GF-D8 (cell line): ENCODE results near the gene GLB1L.

Experiments
- DNase-seq: peaks from one replicate; lab custom pipeline; 2025; lab: John Stamatoyannopoulos, UW

The GLB1L gene

DNA sequence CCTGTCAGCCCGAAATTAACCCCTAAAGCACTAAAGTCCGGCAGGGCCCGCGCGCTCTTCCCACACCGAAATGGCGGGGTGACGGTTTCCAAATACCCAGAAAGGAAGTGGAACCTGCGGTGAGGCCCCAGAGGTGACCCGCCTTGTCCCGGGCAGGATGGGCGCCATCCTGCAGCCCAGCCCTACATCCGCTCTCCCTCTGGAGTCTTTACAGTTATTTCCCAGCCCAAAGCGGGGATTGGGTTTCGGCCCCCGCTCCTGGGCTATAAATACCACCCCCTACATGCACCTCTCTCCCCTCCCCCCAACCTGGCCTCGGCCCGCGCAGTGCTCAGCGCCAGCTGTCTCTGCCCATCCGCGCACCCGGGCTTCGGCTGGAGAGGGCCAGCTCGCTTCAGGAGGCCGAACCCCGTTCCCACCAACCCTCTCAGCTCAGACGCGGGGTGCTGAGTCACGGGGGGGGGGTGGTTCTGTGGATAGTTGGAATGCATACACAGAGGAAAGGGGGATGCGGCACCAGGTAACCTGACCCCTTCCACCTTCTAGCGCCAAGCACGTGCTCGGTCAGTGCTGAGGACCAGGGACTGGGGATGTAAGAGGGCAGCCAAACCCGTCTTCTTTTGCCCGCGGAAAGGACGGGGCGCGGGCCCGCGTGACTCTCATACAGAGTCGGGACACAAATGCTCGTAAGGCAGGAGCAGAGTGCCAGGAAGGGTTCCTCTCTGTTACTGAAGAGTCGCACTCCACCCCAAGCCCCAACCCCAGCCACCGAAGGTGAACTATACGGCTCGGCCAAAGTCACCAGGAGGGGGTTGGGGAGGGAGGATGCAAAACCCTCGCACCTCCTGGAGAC is 7.9 kb upstream of the GLB1L start, which contains the start of gene TUBA4B:
TUBA4B (plus strand) TSS at position 344 of the 853 bp plus-strand sequence; CDS start at position 509, 165 bp downstream.
- DNase-seq: peak; percentile 46

DNA sequence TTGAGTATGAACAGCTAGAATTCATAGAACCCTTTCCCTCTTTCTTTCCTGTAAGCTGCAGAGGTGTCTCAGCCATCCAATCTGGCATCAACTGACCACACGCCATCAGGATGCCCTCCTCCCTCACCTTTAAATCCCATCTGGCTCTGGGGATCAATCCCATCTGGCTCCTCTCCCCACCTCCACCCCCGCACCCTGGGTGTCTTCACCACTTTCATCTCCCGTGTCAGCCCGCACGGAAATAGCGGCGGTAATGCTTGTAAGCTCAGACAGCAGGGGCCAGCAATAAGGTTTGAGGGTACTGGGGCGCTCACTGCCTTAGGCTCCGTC is 7.3 kb upstream of the GLB1L start:
- DNase-seq: no peak

DNA sequence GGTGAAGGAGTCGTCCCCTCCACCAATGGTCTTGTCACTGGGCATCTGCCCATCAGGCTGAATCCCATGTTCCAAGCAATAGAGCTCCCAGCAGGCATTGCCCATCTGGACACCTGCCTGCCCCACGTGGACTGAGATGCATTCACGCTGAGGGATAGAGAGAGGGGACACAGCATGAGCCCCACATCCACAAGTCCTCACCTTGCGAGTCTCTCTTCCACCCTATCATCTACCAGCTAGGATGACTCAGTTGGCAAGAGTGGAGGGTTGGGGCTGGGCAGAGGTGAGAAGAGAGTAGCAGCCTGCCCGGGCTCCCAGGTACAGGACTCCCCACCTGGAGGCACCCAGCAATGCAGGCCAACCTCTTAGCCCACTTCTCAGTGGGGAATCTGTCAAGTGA is 6.8 kb upstream of the GLB1L start:
- DNase-seq: no peak

DNA sequence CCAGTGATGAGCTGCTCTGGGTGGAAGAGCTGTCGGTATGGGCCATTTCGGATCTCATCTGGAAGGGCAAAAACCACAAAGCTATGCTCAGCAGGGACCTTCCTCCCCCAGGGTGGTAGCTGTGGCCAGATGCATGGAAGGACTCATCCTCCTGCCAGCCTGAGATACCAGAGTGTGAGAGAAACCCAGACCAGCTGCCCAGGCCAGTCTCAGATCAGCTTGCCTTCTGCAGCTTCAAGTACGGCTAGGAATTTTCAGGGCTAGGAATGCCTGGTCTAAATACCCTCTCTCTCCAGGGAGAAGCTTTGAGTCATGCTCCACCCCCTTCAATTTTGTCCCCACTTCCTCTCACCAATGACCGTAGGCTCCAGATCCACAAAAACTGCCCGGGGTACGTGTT is 6.4 kb upstream of the GLB1L start:
- no peak for DNase-seq

DNA sequence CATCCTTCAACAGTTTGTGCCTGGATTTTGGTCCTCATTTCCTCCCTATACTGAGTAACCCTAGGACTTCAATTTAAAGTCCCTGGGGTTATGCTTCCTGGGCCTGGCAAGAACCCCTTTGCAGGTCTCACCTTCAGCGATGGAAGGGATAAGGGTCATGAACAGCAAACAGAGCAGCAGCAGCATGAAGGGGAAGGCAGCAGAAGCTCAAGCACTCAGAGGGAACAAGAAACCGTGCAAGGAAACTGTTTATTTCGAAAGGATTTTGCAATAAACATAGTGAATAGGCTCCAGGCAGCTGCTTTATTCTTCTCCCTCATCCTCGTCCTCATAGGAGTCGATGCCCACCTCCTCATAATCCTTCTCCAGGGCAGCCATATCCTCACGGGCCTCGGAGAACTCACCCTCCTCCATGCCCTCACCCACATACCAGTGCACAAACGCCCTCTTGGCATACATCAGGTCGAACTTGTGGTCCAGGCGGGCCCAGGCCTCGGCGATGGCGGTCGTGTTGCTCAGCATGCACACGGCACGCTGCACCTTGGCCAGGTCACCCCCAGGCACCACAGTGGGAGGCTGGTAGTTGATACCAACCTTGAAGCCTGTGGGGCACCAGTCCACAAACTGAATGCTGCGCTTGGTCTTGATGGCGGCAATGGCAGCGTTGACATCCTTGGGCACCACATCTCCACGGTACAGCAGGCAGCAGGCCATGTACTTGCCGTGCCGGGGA is 5.0 kb upstream of the GLB1L start:
- DNase-seq: peak; percentile 79

DNA sequence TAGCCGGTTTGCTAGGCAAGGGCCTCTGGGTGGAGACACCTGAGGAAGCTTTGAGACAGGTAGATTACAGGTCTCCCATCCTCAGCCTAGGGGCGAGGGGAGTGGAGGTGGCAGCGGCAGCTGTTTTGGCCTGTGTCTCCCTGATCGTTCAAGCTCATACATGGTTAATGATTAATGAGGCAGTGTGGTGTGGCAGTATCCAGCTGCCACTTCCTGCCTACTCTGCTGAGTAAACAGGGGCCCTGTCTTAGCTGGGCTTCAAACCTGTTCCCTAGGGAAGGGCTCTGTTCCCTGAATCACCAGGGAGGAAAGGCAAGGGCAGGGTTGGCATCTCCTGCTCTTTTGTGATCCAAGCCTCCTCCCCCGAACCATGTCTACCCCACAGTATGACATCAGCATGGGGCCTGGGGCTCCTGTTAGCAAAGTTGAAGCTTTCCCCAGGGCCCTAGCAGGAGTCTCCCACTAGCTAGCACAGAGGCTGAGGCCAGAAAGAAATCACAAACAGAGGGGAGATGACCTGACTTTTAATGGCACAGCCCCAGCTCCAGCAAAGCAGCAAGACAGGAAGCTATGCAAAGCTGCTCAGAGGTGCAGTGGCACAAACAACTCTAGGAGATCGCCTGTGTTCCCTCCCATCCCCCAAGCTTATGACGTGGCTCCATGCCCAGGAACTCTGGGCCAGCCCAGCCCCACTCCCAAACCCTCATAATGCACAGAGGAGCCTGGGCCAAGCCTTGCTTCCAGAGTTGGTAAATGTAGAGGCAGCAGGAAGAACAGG is 4.1 kb upstream of the GLB1L start:
- DNase-seq: peak; percentile 80

DNA sequence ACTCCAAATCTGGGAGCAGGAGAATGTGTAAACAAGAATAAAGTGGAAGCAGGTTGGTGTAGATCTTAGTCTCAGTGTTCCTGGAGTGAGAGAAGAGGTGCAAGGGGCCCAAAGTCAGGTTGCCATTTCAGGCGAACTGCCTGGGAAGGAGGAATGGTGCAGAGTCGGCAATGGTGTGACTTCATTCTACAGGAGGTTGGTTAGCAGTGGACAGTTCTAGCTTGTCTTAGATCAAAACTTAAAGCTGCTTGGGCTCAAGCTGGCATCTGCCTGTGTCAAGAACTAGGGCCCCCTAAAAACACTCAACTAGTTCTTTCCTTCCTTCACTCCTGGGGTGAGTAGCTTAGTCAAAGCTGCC is 3.6 kb upstream of the GLB1L start:
- no peak for DNase-seq

DNA sequence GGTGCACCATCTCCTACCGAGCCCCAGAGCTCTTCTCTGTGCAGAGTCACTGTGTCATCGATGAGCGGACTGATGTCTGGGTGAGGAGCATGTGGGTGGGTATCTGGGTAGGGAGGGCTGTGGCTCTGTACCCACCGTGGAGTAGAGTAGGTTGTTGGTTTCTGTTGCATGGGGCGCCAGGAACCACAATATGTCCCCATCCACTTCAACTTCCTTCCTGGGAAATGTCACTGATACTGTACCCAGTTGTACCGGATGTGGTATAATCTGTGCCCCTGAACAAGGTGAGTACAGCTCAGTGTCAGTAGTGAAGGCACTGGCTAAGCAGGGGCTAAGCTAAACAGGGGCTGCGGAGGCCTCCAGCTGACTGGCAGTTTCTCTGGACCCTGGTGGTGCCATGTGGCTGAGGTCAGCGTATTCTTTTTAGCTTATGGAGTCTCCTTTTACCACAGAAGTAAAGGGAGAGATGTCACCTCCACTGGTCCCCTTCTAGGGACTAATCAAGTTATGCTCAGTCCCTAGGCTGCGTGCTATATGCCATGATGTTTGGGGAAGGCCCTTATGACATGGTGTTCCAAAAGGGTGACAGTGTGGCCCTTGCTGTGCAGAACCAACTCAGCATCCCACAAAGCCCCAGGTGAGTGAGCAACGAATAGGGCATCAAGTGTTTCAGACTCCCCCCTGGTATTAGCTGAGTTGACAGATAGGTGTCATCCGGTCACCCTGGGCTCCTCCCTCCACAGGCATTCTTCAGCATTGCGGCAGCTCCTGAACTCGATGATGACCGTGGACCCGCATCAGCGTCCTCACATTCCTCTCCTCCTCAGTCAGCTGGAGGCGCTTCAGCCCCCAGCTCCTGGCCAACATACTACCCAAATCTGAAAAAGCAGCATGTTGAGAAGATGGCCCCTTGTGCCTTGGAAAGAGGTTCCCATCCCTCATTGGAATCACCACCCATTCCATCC is 2.7 kb upstream of the GLB1L start:
- DNase-seq: peak; percentile 67

DNA sequence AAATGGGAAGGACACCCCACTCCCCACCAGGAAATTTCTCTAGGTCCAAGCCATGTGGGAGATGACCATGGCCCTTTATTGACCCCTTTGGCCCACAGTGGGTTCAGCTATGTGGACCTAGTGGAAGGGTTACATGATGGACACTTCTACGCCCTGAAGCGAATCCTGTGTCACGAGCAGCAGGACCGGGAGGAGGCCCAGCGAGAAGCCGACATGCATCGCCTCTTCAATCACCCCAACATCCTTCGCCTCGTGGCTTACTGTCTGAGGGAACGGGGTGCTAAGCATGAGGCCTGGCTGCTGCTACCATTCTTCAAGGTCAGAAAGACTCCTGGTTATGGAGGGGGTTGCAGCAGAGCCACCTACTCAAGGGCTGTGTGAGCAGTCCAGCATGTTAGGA is 1.3 kb upstream of the GLB1L start:
- no peak for DNase-seq

DNA sequence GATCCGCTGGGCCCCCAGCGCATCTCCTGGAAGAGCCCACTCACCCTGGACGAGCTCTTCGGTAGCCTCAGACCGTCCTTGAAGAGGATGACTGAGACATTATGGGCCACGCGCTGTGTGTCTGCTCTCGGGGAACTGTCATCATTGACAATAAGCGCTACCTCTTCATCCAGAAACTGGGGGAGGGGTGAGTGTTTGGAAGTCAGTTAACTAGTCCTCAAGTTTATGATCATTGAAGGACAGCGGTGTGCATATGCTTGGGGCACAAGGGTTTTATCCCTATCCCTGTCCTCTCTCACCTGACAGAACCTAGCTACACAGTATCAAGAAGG is 621 bp upstream of the GLB1L start:
- no peak for DNase-seq

DNA sequence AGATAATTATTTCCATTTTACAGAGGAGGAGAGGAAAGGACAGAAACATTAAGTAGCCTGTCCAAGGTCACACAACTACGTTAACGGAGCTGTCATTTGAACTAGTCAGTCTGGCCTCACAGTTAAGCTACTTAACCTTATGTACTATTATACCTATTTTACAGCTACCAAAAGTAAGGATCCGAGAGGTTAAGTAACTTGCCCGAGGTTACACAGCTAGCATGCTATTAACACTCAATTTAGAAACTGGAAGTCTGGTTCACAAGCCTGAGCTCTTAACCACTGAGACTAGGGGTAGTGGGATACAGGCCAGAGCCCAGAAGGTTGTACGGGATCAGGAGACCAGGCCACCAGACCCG is 476 bp downstream of the GLB1L start:
- no peak for DNase-seq

DNA sequence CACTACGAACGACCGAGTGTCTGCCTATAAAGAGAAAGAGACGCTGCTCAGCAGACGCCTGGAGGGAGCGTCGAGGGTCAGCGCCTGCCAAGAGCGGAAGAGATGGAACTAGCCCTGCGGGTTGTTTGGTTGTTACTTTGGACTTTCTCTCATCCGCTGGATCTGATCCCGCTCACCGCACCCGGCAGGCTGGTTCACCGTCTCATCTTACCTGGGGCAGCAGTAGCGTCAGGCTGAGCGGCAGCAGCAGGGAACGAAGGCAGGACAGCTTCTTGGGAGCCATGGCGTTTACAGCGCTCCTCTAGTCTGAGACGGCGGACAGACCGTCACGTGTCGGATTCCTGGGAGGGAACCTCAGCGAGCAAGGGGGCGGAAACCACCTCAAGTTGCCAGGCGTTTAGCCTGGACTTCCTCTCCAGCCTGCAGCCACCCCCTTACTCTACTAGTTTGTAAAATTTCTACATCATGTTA is 1.9 kb downstream of the GLB1L start:
- DNase-seq: no peak

DNA sequence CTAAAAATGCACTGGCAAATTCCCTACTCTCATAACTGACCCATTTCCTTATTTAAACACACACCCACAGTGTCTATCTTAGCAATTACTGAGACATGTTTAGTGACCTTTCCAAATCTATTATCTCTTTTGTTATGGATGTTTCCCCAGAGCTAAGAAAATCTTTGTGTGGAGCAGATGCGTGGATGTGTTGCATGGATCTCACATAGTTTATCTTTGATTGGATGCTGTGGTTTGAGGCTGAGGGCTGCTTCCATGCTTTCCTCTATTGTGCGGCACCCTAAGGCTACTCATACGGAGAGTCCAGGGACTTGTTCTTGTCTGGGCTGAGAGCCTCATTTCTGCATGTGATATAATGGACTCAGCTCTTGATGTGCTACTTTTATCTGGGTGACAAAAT is 10.9 kb downstream of the GLB1L start:
- DNase-seq: no peak

DNA sequence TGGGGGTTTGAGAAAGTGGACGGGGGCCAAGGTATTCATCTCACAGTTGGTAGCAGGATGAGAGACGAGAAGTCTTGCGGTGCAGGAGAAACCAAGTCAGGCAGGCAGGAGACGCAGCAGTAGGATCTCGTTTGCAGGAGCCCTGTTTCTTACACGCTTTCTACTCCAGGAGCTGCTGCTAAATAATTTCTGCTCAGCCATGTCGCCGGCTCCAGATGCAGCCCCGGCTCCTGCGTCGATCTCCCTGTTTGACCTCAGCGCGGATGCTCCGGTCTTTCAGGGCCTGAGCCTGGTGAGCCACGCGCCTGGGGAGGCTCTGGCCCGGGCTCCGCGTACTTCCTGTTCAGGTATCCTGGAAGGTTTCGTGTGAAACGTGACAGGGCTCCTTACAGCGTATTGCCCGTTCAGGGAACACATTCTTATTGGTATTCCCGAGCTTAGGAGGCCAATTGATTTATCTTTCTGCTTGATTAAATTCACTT is 15.1 kb downstream of the GLB1L start:
- DNase-seq: no peak

DNA sequence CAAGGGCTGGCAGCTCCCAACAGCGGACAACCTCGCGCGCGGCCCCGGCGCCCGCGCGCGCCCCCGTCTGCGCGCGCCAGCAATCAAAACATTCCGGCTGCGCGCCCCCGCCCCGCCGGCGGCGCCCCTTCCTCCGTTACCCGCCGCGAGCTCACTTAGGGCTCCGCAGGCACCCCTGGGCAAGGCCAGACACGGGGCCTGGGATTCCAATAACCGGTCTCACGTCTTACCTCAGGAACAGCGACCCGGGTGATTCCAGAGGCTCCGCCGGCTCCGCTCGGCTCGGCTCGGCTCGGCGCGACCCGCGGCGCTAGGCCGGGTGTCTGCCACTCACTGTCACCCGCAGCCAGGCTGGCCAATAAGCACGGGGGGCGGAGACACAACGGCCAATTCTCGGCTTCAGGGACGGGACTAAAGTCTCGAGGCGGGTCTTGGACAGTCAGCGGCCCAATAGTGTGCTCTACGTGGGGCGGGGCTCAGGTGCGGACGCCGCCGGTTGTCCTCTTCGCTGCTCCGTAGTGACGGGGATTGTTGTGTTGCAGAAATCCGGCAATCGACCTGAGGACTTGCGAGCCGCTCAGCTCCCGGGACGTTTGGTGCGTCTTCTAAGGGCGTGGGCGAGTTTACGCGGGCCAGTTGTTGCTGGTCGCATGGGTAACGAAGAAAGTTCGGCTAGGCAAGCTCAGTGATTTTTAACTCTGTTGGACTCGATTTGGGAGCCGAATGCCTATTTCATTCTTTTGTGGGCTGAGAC is 15.8 kb downstream of the GLB1L start, which contains the start of the genes ANKZF1 and ATG9A:
ANKZF1 (plus strand) TSS at position 502 of the 754 bp plus-strand sequence. CDS start 452 bp downstream, outside the sequence.
ATG9A (minus strand) TSS at position 332 of the 754 bp plus-strand sequence. CDS start 1,612 bp downstream, outside the sequence.
- peak; percentile 98 for DNase-seq

DNA sequence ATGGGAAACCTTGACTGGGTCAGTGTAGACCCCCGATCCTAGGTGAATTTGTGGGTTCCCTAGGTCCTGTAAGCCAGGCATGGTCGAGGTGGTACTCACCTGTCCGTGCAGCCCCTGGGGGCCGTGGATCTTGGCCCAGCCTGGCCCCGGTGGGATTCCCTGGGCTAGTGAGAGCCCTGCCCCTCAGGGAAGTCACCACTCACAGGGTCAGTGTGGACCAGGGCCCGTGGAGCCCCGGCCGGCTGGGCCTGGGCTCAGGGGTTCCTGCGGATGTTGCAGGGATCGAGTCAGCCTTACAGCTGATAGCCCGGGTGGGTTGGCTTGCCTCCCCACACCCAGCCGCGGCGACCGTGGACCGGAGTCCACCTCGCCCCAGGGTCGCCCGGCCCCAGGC is 16.3 kb downstream of the GLB1L start:
- DNase-seq: no peak

DNA sequence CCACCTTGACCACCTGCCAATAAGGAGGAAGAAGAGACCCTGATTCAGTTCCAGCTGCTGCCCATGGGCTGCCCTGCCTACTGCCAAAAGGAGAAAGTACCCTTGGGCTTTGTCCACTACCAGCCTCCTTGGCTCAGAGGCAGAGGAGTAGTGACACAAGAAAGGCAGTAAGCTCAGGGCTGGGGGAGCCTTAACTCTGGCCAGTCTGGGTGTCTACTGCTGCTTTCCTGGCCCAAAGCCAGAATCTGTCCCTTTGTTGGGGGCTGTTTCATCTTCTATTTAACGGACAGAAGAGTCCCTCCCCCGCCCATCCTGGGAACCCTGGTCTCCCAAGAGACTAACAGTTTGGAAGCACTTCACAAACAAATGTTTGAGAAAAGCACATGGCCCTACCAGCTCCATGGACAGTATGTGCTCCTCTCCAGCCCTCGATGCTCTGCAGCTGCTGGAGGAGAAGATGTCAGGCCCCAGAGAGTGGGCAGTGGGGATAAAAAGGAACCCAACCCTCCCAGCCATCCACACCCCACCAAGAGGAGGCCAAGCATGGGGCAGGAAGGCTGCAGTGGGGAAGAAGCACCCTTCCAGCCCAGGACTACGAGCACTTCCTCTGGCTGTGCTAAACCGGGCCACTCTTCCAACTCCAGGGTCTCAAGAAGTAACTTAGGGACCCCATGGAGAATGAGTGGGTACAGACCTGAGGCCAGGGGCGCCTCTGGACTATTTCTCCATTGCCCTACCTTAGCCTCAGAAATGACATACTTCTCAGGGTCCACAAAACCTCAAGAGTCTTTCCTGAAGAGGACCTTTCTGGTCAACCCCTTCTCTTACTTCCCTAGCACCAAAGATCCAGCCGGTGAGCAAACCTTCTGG is 17.0 kb downstream of the GLB1L start:
- DNase-seq: no peak

DNA sequence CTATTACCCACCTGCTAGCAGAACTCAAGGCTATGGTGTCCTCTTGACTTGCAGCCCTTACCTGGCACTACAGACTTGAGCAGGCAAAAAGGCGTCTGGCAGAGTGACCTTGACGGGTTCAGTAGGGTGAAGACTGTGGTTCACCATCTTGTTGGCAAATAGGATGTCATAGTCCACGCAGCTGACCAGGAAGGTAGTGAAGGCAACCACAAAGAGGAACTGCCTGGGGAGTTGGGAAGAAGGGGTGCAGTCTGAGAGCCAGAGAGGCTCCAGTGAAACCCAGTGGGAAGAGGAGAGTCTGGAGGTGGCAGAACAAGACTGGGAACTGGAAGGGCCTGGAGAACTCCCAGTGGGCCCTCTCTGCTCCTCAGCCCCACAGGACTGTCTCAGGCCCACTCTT is 19.9 kb downstream of the GLB1L start:
- DNase-seq: peak; percentile 84

DNA sequence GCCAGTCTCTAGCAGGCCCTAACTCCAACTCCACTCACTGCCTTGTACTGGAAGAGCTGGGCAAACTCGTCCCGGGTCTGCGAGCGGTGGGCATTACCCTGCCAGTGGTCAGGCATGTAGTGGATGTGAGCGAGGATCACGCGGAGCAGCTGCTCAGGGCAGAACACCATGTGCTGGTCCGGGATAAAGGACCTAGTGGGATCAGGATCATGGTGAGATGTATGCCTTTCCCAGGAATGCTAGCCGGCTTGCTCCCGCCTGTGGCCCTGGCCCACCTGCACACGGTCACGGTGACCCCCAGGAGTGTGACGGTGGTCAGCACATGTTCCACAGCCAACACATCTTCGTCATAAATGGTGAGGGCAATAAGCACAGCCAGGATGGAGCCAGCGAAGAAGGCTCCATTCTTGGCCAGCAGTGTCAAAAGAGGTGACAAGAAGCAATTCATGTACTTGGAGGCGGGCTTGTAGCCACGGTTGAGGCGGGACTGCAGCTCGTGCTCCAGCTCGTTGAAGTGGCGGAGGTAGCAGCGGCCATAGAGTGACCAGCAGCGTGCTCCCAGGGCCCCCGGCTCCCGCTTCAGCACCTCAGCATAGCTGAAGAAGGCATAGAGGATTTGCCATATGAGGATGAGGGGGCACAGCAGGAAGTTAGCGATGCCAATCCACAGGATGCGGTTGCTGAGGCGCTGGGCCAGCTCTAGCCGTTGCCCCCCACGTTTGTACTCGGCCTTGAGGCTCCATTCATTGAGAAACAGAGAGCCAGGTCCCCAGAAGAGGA is 21.2 kb downstream of the GLB1L start:
- DNase-seq: no peak
